Neural cell (in vitro differentiated cells): Measurements from ENCODE around the gene CDC5L.

ENCODE experiments used
- EP300 ChIP-seq: fragments of 450-650 bp; conservative IDR thresholded peaks from 2 replicates; pipeline ENCODE4 v1.6.1; 2014; ENCODE audit warnings: antibody characterized with exemption, mild to moderate bottlenecking, moderate library complexity; ENCODE audit not compliant: poor library complexity, severe bottlenecking
- RAD21 ChIP-seq: fragments of 450-650 bp; conservative IDR thresholded peaks from 2 replicates; pipeline ENCODE4 v1.6.1; 2014; ENCODE audit warnings: antibody characterized with exemption, mild to moderate bottlenecking, moderate library complexity
- TF ChIP-seq, protein P1 (sequence below): fragments of 450-650 bp; IDR thresholded peaks from 2 replicates; pipeline ENCODE4 v1.5.1; 2014; ENCODE audit warnings: antibody characterized with exemption, mild to moderate bottlenecking, moderate library complexity; ENCODE audit not compliant: poor library complexity, severe bottlenecking

DNA sequence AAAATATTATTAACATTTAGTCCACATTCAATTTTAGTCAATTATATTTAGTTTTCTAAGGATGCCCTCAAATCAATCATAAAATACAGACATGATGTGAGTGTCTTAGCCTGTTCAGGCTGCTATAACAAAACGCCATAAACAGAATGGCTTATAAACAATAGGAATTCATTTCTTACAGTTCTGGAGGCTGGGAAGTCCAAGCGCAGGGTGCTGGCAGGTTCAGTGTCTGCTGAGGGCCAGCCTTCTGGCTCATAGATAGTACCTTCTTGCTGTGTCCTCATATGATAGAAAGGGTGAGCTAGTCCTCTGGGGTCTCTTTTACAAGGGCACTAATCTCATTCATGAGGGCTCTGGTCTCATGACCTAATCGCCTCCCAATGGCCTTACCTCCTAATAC lies 10.0 kb upstream of the CDC5L start:
- TF ChIP-seq, protein P1, sequence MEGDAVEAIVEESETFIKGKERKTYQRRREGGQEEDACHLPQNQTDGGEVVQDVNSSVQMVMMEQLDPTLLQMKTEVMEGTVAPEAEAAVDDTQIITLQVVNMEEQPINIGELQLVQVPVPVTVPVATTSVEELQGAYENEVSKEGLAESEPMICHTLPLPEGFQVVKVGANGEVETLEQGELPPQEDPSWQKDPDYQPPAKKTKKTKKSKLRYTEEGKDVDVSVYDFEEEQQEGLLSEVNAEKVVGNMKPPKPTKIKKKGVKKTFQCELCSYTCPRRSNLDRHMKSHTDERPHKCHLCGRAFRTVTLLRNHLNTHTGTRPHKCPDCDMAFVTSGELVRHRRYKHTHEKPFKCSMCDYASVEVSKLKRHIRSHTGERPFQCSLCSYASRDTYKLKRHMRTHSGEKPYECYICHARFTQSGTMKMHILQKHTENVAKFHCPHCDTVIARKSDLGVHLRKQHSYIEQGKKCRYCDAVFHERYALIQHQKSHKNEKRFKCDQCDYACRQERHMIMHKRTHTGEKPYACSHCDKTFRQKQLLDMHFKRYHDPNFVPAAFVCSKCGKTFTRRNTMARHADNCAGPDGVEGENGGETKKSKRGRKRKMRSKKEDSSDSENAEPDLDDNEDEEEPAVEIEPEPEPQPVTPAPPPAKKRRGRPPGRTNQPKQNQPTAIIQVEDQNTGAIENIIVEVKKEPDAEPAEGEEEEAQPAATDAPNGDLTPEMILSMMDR = no peak
- TF ChIP-seq EP300 (no peak), RAD21 (no peak)
